ENCODE measurements around the gene NDC80.

- no peak for TF ChIP-seq CTCF (IDR thresholded peaks at IDR 0.05)
- TF ChIP-seq POLR2AphosphoS5 (IDR thresholded peaks at IDR 0.05; ENCODE audit: low read depth, low read length): peak; percentile 81
- no peak for TF ChIP-seq REST (IDR thresholded peaks at IDR 0.05; ENCODE audit: insufficient read depth in 1 of 2, low read depth in 2 of 2, low read length in 1 of 2)
These were observed 84.0 kb downstream of the NDC80 start, which contains the start of gene SMCHD1 for GRCh38 chr18:2655178-2655953.

All from Panc1 (cell line).